Ascending aorta (tissue), 2 donors: ENCODE results near the gene C1QBP. TPM values are rescaled to one million over a fixed set of nuclear protein-coding genes. Genes with fewer than 3 reads are reported as not detected.

Experiments
- DNase-seq, 2 donors: peaks; one replicate each; pipeline ENCODE4 v3.0.0-alpha.2; 2019; ENCODE audit warnings: low spot score in 2 of 2
- H3K27ac ChIP-seq, 2 donors: fragments of 200-600 bp; sonication (generic); one replicate each; pipeline ENCODE4 v1.5.1; 2016 to 2017; ENCODE audit warnings: mild to moderate bottlenecking in 1 of 2
- H3K27me3 ChIP-seq: fragments of 200-600 bp; sonication (generic); one replicate; pipeline ENCODE4 v1.5.1; 2017
- H3K36me3 ChIP-seq, 2 donors: fragments of 200-600 bp; sonication (generic); one replicate each; pipeline ENCODE4 v1.5.1; 2016
- H3K4me1 ChIP-seq, 2 donors: fragments of 200-600 bp; sonication (generic); one replicate each; pipeline ENCODE4 v1.5.1; 2016 to 2017; ENCODE audit warnings: mild to moderate bottlenecking in 1 of 2
- H3K4me3 ChIP-seq, 2 donors: fragments of 200-600 bp; sonication (generic); one replicate each; pipeline ENCODE4 v1.5.1; 2016 to 2017; ENCODE audit warnings: mild to moderate bottlenecking in 1 of 2
- H3K9me3 ChIP-seq, 2 donors: fragments of 200-600 bp; sonication (generic); one replicate each; pipeline ENCODE4 v1.5.1; 2016
- intact Hi-C: fragments of 100-400 bp; cut with DNase I; formaldehyde crosslinking; loops from one replicate; pipeline ENCODE4 v1.15.1; 2023
- total RNA-seq: library from RNA; depleted of rRNA; stranded (reverse); fragments of >200 nt; gene quantifications from one replicate; pipeline ENCODE4 v1.1.0, GENCODE V29; 2016
- TF ChIP-seq, protein P1 (sequence below), 3 experiments: fragments of 200-600 bp in 2 of 3; fragments of 450-650 bp in 1 of 3; sonication (generic) in 2 of 3; IDR thresholded peaks; one replicate each; pipeline ENCODE4 v1.5.1; 2016 to 2019; ENCODE audit warnings: antibody characterized with exemption in 3 of 3, mild to moderate bottlenecking in 1 of 3, moderate library complexity in 1 of 3

Gene C1QBP
- total RNA-seq, 1 donor from 2014 or later, result 152 TPM

DNA sequence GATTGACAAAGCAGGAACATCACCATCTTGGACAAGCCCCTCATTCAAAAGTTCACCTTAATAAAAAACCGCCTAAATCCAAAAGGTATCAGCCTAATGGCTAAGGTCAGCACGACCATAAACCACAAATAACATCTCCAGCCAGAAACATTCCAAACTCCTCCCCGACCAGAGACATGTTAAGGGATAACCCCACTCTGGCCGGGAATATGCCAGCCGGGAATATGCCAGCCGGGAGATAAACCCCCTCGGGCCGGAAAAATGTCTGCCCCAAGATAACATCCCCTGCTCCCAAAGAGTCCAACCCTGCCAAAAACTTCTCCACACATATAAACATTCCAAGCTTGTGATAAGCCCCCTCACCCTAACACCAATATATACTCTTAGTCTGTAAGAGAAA is 28.5 kb upstream of the C1QBP start:
- DNase-seq, result no peak
- peaks cover 3 to 11% of the 10 kb centered on the region in 2 donors for H3K36me3 ChIP-seq
- no peak overlapping the region for H3K27ac ChIP-seq
- peak overlapping the region; percentile 59 to 85 for H3K4me3 ChIP-seq
- intact Hi-C loops, result loop anchor here (5.0 kb wide), 1 partner anchor 45 kb away; the partner anchor contains the start of gene RPAIN
- no peaks in the 10 kb centered on the region for H3K9me3 ChIP-seq
- H3K4me1 ChIP-seq, result peaks cover 2 to 9% of the 10 kb centered on the region in 2 donors
- TF ChIP-seq, protein P1, sequence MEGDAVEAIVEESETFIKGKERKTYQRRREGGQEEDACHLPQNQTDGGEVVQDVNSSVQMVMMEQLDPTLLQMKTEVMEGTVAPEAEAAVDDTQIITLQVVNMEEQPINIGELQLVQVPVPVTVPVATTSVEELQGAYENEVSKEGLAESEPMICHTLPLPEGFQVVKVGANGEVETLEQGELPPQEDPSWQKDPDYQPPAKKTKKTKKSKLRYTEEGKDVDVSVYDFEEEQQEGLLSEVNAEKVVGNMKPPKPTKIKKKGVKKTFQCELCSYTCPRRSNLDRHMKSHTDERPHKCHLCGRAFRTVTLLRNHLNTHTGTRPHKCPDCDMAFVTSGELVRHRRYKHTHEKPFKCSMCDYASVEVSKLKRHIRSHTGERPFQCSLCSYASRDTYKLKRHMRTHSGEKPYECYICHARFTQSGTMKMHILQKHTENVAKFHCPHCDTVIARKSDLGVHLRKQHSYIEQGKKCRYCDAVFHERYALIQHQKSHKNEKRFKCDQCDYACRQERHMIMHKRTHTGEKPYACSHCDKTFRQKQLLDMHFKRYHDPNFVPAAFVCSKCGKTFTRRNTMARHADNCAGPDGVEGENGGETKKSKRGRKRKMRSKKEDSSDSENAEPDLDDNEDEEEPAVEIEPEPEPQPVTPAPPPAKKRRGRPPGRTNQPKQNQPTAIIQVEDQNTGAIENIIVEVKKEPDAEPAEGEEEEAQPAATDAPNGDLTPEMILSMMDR (IDR thresholded peaks at IDR 0.05), result no peak
- no peaks in the 10 kb centered on the region for H3K27me3 ChIP-seq

DNA sequence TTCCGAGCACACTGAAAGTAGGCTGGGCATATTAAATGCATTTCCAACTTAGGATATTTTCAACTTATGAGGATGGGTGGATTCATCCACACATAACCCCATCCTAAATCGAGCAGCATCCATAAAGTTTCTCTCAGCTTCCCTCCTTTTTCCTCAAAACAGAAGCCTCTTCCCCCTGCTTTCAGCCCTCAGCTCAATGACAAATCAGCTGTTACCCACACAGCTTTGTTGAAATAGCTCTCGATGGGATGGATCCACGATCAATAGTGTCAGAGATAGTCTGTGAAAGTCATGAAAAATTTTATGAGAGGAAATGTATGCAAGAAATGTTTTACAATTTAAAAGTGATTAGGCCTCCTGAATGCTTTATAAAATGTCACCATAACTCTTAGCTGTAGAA is 27.3 kb upstream of the C1QBP start:
- TF ChIP-seq, protein P1 (IDR thresholded peaks at IDR 0.05), result no peak
- H3K4me1 ChIP-seq, result peaks cover 2 to 9% of the 10 kb centered on the region in 2 donors
- no peak overlapping the region for H3K27ac ChIP-seq
- peaks cover 9 to 12% of the 10 kb centered on the region in 2 donors for H3K36me3 ChIP-seq
- DNase-seq, result no peak
- no peak overlapping the region for H3K4me3 ChIP-seq
- H3K9me3 ChIP-seq, result no peaks in the 10 kb centered on the region
- intact Hi-C loops, result loop anchor here (5.0 kb wide), 1 partner anchor 44 kb away; the partner anchor contains the start of gene RPAIN
- H3K27me3 ChIP-seq, result no peaks in the 10 kb centered on the region

DNA sequence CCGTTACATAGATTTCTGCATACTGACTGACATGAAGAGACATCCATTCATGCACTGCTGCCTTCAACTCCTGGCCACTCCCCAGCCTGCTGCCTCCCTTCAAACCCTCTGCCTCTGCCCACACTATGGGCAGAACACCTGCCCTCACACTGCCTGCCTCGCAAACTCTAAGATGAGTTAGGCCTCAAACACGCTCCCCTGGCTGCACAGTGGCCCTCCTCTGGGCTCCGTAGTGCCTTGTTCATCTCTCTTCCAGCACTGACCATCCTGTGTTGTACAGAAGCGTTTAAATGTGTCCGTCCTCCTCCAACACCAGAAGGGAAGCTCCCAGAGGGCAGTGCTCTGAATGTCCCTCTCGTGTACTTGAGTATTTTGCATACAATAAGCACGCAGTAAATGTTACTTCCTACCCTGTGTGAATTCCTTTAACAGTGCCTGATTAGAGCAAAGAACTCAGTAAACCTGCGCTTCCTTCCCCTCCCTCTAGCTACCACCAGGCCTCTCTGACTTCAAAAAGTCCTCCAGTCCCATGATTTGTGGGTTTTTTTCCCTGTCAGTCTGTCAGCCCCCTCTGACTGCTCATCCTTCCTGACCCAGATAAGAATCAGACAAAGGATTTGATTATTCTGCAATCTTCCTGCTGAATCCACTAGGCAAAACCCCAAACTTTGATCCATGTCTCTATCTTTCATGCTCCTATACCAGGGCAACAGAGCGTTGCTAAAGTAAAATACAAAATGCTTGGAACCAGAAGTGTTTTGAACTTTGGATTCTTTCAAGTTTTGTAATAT is 26.0 kb upstream of the C1QBP start:
- Histone ChIP-seq H3K4me1 (peaks cover 2 to 9% of the 10 kb centered on the region in 2 donors), H3K9me3 (no peaks in the 10 kb centered on the region), H3K36me3 (peaks cover 15 to 20% of the 10 kb centered on the region in 2 donors), H3K27me3 (no peaks in the 10 kb centered on the region), H3K27ac (no peak overlapping the region), H3K4me3 (no peak overlapping the region)
- TF ChIP-seq, protein P1 (IDR thresholded peaks at IDR 0.05), result no peak
- DNase-seq, result no peak
- intact Hi-C loops, result loop anchor here (5.0 kb wide), 1 partner anchor 43 kb away; the partner anchor contains the start of gene RPAIN

DNA sequence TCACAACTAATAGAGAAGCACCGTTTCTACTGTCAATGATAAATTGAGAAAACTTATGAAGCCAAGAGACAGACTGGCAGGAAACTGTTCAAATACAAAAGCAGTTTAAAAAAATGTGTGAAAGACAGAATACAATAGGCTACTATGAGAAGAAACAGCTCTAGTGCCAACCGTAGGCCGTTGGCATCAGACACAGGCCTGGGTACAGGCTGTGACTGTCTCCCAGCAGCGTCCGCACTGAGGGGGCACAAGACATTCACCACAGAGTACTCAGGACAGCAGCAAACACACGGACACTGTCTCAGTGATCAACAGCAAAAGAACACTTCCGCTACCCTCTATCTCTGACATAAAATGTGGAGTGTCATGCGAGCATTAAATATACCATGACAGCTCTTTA is 7.8 kb upstream of the C1QBP start:
- Histone ChIP-seq H3K27ac (no peak overlapping the region), H3K9me3 (no peaks in the 10 kb centered on the region), H3K36me3 (peaks cover 47 to 79% of the 10 kb centered on the region in 2 donors), H3K27me3 (no peaks in the 10 kb centered on the region), H3K4me1 (no peaks in the 10 kb centered on the region), H3K4me3 (no peak overlapping the region)
- TF ChIP-seq, protein P1 (IDR thresholded peaks at IDR 0.05), result no peak
- DNase-seq, result no peak
- intact Hi-C loops, result no loop called here

DNA sequence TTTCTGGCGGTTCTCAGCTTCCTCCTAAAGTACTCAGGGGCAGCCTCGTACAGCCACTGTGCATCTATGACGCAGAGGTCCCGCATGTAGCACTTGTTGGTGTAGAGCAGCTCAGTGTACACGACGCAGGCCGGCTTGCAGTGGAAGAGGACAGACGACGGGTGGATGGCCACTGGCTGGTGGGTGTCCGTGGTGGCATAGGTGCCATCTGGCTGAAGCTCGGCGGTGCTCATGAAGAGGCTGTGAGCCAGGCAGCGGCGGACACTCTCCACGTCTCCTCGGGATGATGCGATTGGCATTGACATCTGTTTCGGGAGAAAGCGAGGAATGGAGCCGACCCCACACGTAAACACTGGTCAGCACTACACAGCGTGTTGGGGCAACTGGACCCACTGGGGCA is 5.3 kb upstream of the C1QBP start:
- H3K27me3 ChIP-seq, result no peaks in the 10 kb centered on the region
- H3K27ac ChIP-seq, result no peak overlapping the region
- intact Hi-C loops, result no loop called here
- TF ChIP-seq, protein P1 (IDR thresholded peaks at IDR 0.05), result no peak
- no peak for DNase-seq
- H3K4me3 ChIP-seq, result no peak overlapping the region
- peaks cover 28 to 55% of the 10 kb centered on the region in 2 donors for H3K36me3 ChIP-seq
- H3K9me3 ChIP-seq, result no peaks in the 10 kb centered on the region
- no peaks in the 10 kb centered on the region for H3K4me1 ChIP-seq
